Right hindlimb (tissue), 1 donor: ENCODE data around the gene HDAC5.
"Not testable (repeated sequence)": the region's sequence is repeated elsewhere in the genome, so short reads cannot be mapped to it uniquely, and the experiment has no call there.

Experiments
- DNase-seq: peaks from one replicate; pipeline ENCODE4 v3.0.0-alpha.2; 2018

The HDAC5 gene

DNA sequence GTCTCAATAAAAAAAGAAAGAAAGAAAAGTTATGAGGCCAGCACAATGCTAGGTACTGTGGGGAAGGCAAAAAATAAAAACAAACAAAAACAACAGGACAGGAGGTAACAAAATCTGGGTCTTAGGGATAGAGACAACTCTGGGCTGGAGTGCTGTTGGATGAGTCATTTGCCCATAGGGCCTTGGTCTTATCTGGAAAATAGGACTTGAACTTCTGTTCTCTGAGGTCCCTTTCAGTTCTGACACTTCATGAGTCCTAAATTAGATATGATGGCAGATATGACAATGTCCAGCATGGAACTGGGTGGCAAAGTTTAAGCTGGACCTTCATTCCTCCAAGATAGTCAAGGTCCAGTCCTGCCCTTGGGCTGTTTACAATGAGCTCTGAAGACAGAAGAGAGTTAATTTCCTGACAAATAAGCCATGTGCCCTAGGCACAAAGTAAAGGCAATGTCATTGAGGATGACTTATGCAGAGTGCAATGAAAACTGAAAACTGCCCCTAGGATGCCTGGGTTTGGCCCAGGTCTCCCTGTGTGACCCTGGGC is 8.9 kb upstream of the HDAC5 start:
- no peak for DNase-seq

DNA sequence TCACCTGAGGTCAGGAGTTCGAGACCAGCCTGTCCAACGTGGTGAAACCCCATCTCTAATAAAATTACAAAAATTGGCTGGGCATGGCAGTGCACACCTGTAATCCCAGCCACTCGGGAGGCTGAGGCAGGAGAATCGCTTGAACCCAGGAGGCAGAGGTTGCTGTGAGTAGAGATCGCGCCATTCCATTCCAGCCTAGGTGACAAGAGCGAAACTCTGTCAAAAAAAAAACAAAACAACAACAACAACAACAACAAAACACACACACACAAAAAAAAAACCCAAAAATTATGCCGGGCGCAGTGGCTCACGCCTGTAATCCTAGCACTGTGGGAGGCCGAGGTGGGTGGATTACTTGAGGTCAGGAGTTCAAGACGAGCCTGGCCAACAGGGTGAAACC is 7.9 kb upstream of the HDAC5 start:
- DNase-seq: not testable (repeated sequence)

DNA sequence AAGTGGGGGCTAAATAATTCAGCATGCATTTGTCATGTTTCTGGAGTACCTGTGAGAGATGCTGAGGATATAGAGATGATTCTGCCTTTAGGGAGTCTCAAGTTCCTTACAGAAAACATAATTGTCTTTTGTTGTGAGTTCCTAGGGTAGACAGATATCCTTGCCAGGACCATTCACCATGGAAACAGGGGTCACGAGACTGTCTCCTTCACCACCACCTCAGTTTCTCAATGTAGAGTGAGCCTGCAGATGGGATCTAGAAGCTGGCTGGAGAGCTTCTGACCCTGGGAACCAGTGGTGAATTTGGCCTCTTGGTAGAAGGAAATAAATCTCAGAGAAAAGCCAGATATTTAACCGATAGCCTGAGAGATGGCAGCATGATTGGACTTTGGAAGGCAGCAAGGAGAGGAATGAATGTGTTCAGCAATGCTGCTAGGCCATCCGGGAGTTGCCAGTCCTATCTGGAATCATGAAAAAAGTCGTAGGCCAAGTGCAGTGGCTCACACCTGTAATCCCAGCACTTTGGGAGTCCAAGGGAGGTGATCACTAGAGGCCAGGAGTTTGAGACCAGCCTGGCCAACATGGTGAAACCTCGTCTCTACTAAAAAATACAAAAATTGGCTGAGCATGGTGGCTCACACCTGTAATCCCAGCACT is 7.4 kb upstream of the HDAC5 start:
- no peak for DNase-seq

DNA sequence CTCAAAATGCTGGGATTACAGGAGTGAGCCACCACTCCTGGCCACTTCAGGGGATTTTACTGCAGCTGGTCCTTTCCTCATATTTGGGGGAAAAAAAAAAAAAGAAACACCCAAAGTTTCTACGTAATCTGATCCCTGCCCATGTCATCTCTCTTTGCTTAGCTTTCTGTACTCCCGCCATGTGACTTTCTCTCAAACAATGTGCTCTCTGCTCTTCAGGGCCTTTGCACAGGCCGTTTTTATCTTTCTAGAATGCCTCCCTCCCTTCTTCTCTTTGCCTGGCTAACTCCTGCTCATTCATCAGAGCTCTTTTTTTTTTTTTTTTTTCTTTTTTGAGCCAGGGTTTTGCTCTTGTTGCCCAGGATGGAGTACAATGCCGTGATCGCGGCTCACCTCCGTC is 4.9 kb upstream of the HDAC5 start:
- no peak for DNase-seq

DNA sequence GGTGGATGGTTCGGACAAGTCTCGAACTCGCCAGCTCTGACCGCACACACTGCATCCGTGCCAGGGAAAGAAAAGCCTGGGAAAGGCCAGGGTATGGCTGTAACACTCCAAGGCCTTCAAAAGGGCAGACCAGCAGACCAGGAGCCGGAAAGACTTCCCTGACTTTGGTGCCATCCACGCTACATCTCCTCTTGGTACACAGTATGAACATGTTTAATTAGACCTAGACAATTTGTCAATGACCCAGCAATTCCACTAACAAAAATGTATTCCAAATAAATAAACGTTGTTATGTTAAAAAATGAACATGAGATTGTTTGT is 637 bp upstream of the HDAC5 start:
- DNase-seq: no peak

DNA sequence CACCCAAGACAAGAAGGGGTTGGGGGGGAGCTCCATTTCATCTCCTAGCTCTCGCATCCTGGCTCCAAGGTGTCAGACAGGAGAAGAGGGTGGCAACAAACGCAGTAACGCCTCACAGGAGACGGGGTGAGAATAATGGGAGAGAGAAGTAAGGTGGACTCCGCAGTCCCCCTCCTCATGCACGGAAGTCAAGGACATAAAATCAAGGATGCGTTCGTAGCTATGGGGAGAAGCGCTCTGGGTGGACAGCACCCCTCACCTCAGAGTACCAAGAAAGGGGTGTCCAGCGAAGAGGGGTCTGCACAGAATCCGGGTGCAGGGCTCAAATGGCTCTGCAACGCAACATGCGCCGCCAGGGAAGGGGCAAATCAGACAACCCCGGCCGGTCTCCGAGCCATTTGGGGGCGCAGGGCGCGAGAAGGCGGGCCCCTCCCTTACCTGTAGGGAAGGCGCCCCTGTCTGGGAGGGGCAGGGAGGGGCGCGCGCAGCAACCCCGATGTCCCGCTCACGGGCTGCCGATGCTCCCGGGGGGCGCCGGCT is 555 bp downstream of the HDAC5 start:
- DNase-seq: no peak

DNA sequence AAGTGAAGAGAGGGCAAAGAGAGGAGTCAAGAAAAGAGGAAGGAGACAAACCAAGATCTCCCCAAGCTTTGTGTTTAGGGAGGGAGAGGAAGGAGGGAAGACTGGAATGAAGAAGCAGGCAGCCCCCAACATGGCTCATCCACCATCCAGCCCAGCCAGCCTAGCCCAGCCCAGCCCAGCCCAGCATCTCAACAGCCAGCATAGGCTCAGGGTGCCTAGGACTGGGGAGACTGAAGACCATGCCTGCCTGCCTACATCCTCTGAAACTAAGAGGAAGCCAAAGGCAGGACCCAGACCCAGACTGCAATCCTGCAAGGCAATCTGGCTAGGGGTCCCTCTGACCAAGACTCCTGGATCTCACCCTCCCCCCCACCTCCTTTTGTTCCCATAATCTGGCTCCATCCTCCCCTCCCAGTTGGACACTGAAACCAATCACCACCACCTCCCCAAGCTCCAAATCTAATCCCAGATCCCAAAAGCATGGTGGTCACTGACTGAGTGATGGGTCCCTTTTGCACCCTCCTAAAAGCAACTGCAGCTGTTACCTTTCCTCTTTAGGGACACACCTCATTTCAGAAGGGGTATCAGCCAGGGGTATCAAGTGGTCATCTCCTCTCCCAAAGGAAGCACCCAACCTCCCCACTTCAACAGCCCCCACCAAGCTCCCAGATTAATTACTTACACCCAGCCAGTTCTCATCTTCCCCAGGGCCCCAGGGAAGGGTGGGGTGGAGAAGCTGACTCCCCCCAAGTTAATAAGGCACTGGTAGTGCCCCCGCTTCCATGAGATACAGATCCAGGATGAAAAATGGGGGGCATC is 1.2 kb downstream of the HDAC5 start:
- DNase-seq: no peak

DNA sequence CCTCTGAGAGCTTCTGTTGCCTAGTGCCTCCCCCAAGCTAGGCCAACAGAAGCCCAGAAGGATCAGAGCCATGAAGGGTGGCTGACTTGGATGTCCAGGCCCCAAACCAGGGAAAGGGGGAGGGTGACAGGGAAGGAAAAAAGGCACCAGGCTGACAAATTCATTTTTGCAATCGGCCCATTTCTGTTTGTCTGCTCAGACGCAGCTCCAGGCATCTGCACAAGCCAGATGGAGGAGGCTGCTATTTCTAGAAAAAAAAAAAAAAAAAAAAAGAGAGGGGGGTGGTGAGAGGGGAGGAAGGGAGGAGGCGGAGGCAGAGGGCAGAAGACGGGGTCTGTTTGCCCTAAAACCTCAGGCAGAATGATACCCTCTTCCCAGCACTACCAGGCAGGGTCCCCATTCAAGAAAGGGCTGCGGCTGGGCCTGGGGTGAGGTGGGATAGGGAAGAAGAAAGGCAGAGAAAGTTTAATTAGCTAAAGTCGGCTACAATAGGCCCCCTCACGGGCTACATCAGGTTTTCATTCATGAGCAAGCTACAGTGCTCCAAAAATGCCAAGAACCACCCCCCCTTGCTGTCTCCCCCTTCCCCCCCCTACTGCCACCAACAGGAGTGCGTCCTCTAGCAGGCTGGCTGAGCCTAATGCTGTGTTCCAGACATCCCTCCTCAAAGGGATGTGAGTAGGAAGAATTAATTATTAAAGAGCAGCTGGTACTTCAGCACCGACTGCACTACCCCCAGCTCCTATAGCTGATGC is 2.4 kb downstream of the HDAC5 start:
- no peak for DNase-seq

DNA sequence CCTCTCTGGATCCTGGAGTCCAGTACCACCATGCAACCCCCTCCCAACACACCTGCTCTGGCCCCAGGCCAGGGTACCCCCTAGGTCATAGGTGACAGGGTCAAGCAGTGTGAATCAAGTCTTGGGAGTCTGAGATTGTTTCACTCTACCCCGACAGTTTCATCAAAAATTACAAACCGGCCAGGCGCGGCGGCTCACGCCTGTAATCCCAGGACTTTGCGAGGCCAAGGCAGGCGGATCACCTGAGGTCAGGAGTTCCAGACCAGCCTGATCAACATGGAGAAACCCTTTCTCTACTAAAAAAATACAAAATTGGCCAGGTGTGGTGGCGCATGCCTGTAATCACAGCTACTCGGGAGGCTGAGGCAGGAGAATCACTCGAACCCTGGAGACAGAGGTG is 3.2 kb downstream of the HDAC5 start:
- not testable (repeated sequence) for DNase-seq

DNA sequence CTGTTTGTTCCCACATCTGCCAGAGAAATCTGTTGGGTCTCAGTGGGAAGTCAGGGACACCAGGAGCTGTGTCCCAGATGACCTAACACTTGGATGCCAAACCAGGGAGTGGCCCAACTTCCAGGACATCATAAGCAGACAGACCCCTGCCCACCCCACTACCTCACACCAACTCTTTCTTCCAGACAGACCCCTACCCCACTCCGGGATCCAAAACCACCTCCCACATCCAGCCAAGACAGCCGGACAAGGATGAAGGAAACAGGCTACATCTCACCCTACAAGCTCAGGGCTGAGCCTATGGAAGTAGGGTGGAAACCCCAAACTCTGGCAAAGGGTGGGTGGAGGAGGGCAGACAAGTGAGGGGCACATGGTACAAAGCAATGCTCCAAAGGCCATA is 3.6 kb downstream of the HDAC5 start:
- DNase-seq: no peak

DNA sequence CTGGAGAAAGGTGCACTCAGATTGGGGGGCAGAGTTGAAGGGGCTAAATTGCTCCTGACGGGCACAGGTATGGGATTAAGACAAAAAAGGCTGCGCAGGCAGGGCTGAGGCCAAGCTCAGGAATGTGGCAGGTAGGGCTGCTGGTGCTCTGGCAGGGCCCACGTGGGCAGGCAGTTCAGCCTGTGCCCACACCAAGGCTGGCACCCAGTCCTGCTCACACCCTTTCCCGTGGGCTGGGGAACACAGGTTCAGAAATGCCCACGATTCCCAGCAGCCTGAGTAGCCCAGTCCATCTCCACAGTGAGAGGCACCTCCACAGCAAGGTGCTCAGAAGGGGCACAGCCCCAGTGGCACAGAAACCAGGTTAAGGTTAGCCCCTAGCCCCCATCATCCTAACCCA is 4.4 kb downstream of the HDAC5 start:
- no peak for DNase-seq

DNA sequence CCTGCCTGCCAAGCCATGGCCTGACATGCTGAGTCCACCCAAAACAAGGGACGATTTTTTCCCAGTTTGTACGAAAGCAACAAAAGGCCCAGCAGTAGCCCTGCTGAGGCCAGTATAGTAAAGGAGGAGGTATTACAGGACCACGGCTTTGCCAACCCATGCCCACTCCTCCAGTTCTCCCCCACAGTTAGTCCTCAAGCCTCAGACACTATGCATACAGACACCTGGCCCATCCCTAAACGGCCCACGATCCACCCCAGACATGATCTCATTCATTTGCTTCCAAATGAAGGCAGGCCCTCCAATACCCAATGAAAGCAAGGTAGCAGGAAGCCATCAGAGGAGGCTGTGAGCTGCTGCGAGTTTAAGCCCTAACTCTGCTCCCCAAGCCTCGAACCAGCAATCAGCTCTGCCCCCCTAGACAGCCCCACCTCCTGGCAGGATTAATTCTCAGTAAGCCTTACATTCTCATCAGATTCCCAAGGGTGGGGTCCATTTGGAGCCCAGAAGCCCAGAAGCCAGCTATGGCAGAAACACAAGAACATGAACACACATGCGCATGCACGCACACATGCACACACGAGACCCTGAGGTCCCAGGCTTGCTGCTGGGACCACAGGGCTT is 4.9 kb downstream of the HDAC5 start:
- no peak for DNase-seq

DNA sequence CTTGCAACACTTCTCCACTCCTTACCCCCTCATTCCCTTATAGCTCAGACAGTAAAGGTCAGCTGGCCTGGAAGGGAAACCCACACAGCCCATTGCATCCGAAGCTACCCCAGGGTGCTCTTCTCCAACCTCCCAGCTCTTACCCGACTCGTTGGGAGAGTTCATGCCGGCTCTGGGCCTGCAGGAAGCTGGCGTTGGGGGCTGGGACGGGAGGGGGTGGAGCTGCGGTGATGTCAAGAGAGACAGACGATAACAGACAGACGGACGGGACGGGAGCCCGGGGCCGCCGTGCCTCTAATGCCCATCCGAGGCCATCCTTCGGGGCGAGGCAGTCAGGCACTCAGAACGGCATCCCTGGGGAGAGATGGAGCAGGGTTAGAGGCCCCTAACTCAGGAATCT is 6.1 kb downstream of the HDAC5 start:
- no peak for DNase-seq

DNA sequence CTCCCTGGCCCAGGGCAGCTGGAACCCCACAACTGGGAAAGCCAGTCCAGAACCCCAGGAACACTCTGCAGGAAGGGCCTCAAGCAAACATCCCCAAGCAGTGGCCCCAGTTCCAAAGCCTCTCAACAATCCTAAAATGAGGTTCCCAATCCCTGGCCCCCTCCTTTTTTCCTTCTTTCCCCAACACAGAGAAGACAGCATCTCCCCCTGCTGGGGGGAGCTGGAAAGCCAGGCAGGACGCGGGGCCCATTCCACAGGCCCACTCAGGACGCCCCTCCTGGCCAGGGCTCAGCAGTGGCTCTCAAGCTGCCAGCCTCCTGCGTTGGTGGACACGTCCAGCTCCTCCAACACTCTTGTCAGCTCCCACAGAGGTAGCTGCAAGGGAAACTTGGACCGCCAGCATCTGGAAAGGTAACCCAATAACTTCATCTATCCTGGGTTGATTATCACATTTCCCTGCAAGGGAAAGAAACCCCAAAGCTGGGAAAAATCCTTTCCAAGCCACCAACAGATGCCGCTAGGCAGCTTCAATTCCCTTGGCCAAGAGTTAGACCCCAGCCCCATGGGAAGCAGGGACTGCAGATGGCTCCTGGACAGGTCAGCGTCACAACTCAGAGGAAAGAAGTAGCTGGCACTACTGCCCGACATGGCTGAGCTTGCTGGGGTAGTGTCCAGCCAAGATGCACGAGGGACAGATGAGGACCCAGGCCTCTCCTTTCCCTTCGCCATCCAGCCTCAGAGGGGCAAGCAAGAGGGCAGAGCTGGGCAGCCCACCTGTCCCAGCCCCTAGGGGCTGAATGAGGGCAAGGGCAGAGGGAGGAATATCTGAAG is 7.6 kb downstream of the HDAC5 start:
- no peak for DNase-seq

DNA sequence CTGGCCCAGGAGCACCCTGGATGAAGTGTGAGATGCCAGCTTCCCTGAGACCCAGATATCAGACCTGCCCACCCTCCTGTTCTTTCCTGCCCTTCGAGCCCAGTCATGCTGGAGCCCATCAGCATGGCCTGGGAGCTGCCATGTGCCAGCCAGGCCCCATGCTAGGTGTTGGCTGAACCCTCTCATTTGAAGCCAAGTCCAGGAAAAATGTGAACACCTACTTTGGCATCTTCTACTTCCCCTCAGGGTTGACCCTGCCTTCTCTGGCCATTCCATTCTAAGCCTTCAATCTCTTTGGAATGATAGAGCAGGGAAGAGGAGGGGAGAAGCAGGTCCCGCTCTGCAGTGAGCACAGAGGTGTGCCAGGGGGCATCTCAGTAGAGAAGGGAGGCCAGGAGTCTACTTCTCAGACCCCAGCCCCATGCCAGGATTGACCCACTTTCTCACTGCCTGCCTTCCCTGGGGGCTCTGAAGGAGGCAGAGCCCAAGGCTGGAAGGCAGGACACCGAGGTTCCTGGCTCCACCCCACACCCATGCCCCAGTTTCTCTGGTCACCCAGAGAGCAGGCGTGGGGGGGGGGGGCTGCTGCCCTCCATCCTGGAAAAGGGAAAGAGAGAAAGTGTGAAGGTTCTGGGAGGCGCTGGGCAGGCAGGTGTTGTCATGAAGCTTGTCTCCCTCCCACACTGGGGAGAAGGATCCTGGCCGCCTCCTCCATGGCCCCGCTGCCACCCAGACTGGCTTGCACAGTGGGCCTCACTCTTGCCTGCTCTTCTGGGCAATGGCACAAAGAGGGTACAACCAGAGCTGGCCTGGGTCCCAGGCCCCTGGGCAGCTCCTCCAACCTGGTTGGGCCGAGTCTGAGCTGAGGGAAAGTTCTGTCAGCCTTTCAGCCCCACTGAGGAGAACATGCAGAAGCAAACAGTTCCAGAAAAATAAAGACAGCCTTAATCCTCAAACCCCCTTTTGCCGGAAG is 9.3 kb downstream of the HDAC5 start:
- DNase-seq: no peak

DNA sequence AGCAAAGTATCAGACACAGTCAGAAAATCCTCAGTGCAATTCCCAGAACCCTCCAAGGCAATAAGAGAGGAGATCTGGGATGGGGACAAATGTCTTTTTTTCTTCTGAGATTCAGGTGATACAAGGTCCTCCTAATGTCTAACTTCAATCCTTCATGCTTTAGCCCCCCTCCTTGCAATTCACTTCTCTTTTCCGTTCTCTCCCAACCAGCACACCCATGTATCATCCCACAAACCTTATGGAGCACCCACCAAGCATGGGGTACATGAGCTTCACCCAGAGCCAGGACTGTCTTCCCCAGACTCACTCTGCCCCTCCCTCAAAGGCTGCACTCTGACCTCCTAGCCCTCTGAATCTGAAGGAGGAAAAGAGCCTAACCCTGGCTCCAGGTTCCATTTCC is 10.1 kb downstream of the HDAC5 start:
- no peak for DNase-seq

DNA sequence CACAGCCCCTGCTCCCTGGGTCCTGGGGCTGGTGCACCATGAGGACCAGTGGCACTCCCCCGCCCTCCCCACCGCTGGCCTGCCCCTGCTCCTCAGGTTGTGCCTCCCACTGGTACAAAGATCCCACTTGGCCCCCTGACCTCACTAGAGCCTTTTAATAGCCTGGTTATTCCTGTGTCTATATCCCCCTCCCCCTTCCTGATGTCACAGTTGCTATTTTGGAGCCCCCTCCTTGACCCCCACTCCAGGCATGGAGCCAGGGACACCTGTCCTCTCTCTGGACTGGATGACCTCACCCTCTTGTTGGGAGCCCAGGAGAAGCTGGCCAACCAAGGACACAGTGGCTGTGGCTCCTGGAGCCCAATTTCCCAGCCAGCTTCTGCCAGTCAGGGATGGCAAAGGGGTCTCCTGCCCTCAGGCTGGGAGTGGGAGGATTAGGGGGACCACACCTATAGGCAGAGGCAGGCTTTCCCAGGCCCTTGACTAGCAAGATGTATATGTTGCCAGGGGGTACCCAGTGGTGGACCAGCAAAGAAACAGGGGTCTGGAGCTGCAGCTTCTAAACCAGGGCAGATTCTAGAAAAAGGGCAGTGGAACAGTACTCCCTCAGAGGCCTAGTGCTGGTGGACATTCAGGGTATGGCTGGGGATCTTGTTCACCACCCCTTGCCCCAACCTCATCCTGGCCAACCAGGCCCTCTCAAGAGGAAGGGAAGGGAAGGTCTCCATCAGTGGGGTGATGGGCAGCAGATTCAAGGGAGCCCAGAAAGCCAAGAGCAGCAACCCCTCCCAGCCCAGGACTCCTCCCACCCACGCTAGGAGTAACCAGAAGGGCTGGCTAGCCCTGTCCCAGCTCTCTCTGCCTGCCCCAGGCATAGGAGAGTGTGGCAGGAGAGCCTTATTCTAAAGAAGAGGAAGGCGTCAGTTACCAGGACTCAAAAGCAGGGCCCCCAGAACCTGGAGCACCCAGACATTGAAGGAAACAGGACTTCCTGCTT is 10.9 kb downstream of the HDAC5 start:
- peak; percentile 61 for DNase-seq

DNA sequence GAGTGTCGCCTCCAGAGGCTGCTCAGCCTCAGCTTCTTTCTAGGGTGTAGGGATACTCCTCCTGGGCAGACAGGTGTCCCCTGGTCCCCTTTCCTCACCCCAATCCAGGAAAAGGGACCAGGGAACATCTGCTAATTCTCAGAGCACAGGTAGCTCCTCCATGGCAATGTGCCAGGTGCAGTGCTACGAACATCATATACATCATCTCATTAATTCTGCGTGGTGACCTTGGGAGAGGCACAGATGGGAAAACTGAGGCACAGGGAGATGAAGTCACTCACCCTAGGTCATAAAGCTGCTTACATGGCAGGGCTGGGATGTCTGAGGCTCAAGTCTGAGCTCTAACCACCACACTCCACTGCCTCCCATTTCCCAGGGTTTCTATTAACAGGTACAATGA is 11.7 kb downstream of the HDAC5 start:
- DNase-seq: no peak

DNA sequence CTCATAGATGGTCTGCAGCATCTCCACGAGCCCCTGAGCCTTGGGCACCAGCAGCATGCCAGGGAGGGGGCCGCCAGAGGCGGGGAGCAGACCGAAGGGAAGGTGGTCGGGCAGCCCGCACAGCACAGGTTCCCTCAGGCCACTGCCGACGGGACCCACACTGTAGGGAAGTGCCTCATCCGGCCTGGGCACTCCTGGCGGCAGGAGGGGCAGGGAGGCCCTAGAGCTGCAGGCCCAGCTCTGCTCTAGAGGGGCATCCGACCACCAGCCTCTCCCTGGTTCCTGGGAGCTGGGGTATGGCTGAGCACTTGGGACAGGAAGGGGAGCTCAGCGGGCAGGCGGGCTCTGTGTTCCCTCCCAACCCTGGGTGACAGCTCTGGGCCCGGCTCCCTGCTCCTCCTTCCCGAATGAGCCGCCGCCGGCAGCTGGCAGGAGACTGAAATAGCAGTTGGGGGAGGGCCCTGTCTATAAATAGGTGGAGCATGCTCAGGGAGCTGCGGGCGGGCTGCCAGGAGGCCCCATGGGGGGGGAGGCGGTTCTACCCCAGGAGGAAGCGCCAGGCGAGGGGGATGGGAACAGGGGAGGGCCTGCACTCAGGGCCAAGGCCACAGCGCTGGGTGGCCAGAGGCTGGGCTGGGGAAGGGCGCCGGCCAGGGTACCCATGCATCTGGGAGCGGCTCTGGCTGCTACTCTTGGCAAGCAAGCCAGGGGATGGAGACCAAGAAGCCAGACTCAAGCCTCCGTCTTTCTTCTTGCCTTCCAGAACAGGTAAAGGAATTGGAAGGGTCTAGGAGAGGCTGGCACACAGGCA is 12.4 kb downstream of the HDAC5 start:
- peak; percentile 96 for DNase-seq
